HCT116 (cell line): ENCODE measurements around the gene CHRNE.

ENCODE experiments used
- CTCF ChIP-seq, 3 experiments: fragments of 200-600 bp in 1 of 3; sonication (generic) in 1 of 3; IDR thresholded peaks in 2 of 3; conservative IDR thresholded peaks in 1 of 3; 2 replicates each; pipeline ENCODE4 v1.5.1; 2012 to 2017; ENCODE audit warnings: low read depth in 2 of 3, low read length in 2 of 3, antibody characterized with exemption in 1 of 3, borderline replicate concordance in 1 of 3, control low read depth in 1 of 3, mild to moderate bottlenecking in 1 of 3, mixed read lengths in 1 of 3, mixed run types in 1 of 3, moderate library complexity in 1 of 3; ENCODE audit not compliant: insufficient read depth in 1 of 3
- SP1 ChIP-seq: IDR thresholded peaks from 2 replicates; pipeline ENCODE4 v1.6.1; 2012; ENCODE audit warnings: low read depth

GRCh38 chr17:4939546-4939795 is 36.6 kb upstream of the CHRNE start:
- TF ChIP-seq CTCF (IDR thresholded peaks at IDR 0.05 in 2 of 3, conservative IDR thresholded peaks at IDR 0.05 in 1 of 3; ENCODE audit: borderline replicate concordance in 1 of 3, insufficient read depth in 1 of 3, low read depth in 2 of 3, low read length in 2 of 3), result no peak
- no peak for TF ChIP-seq SP1
